ENCODE measurements around the gene C4A.

C4A gene

GRCh38 chr6:32050562-32050961 is 68.7 kb downstream of the C4A start:
- DNase-seq (ENCODE audit: extremely low spot score) = no peak
- ChIA-PET POLR2A (no interaction called here), CTCF (no interaction called here)
- TF ChIP-seq CTCF (IDR thresholded peaks at IDR 0.05; ENCODE audit: control extremely low read depth, extremely low read depth, low read depth, missing control alignments) = no peak
